OCI-LY1 (cell line): Measurements from ENCODE around the gene SNTG2.

Experiments used
- EZH2 ChIP-seq: fragments of 200-600 bp; sonication (generic), shearing (Covaris generic); IDR thresholded peaks from 2 replicates; pipeline ENCODE4 v1.8.0; 2017; ENCODE audit warnings: borderline replicate concordance, mixed run types, mild to moderate bottlenecking, antibody characterized with exemption, low read length, moderate library complexity, mixed read lengths
- TF ChIP-seq, protein P1 (sequence below): fragments of 200-600 bp; sonication (generic), shearing (Covaris generic); IDR thresholded peaks from 2 replicates; pipeline ENCODE4 v1.5.1; 2017; ENCODE audit warnings: mild to moderate bottlenecking, antibody characterized with exemption, low read length, moderate library complexity, mixed read lengths

DNA sequence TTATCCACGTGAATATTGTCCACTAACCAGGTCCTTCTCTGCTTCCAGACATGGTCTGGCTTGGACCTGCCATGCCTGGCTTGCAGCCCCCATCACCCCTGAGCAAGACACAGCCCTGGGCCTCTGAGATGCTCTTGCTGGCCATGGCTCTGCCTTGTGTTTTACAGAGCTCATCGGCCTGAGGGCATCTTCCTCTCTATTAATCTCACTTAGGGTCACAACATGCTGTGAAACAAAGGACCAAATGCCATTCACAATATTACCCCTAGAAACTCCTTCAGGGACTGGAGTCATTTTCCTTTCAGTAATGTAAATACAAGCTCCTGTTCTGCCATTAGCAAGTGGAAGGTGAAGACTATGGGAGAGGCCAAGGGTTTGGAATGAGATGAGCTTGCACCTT, 455.8 kb downstream of the SNTG2 start:
- TF ChIP-seq, protein P1, sequence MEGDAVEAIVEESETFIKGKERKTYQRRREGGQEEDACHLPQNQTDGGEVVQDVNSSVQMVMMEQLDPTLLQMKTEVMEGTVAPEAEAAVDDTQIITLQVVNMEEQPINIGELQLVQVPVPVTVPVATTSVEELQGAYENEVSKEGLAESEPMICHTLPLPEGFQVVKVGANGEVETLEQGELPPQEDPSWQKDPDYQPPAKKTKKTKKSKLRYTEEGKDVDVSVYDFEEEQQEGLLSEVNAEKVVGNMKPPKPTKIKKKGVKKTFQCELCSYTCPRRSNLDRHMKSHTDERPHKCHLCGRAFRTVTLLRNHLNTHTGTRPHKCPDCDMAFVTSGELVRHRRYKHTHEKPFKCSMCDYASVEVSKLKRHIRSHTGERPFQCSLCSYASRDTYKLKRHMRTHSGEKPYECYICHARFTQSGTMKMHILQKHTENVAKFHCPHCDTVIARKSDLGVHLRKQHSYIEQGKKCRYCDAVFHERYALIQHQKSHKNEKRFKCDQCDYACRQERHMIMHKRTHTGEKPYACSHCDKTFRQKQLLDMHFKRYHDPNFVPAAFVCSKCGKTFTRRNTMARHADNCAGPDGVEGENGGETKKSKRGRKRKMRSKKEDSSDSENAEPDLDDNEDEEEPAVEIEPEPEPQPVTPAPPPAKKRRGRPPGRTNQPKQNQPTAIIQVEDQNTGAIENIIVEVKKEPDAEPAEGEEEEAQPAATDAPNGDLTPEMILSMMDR = no peak
- no peak for TF ChIP-seq EZH2
